Activated T-cell treated with anti-CD3 and anti-CD28 coated beads for 1 hour (primary cell): ENCODE results near the gene BCL11B.
"Not testable (repeated sequence)": the region's sequence is repeated elsewhere in the genome, so short reads cannot be mapped to it uniquely, and the experiment has no call there.

Experiments used
- DNase-seq: peaks from one replicate; pipeline ENCODE4 v3.0.0-alpha.2; 2020; ENCODE audit warnings: low read depth

BCL11B gene

GRCh38 chr14:99239661-99240092, 32.3 kb downstream of the BCL11B start:
- no peak for DNase-seq

GRCh38 chr14:99238216-99238615, 33.8 kb downstream of the BCL11B start:
- no peak for DNase-seq

DNA sequence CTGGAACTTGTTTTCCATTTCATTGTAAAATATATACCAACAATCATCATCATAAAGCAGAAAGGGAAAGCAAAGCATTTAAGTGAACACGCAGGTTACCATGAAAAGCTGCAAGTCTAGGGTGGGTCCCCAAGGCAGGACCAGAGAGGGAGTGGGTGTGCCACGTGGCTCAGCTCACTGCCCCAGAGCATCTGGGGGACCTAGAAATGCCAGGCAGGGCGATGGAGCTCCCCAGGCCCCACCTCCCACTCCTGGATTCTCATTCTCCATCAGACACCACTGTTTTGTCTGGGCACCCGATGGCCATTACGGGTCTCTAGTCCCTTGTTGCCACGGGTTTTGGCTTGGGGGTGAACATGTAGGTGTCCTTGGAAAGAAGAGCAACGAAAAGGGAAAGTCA, 34.7 kb downstream of the BCL11B start:
- no peak for DNase-seq

DNA sequence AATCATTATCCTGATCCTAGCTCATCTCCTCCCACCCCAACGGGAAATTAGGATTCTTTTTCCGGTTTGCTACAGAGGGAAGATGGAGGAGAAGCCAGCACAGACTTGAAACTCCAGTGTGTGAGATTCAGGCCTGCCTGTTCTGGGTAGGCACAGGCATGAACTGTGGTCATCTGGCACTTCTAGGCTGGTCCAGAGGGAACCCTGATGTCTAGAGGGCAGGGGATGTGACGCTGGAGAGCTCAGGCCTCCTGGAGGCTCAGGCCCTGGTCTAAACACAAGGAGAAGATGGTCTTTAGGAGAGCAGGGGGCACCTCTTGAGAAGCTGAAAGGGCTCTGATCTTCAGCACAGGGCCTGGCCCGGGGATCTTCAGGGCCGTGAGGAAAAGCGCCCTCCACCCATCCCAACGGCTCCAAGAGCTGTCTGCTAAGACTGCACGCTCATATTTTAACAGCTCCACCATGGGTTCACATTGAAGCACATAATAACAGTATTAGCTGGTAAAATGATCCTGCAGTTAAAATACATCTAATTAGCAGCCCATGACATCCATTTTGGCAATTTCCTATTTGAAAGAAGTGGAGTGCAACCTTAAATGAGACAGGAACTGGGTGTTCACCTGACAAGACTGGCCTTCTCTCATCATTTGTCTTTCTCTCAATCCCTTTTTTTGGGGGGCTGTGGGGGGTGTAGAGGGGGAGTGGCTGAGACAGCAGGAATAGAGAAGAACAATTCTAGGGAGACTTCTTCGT, 35.4 kb downstream of the BCL11B start:
- no peak for DNase-seq

GRCh38 chr14:99235582-99236320, 36.2 kb downstream of the BCL11B start:
- DNase-seq: no peak

GRCh38 chr14:99234961-99235571, 36.9 kb downstream of the BCL11B start:
- DNase-seq: peak; percentile 61

DNA sequence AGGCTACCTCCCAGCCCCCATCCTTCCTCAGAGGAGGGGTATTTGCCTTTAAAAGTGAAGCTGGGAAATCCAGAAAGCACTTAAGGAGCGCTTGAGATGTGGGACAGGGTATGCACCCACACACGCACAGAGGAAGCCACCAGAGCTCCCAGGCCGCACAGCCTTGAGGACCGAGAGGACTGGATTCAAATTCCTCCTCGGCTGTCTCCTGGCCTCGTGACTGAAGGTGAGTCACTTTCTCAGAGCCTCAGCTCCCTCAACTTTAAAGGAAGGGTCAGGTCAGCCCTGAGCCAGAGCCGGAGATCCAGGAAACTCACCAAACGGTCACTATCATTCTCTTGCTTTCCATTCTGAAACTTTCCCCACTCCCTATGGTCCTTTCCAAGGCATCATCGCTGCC, 37.6 kb downstream of the BCL11B start:
- DNase-seq: no peak

GRCh38 chr14:99233222-99234035, 38.6 kb downstream of the BCL11B start:
- no peak for DNase-seq

DNA sequence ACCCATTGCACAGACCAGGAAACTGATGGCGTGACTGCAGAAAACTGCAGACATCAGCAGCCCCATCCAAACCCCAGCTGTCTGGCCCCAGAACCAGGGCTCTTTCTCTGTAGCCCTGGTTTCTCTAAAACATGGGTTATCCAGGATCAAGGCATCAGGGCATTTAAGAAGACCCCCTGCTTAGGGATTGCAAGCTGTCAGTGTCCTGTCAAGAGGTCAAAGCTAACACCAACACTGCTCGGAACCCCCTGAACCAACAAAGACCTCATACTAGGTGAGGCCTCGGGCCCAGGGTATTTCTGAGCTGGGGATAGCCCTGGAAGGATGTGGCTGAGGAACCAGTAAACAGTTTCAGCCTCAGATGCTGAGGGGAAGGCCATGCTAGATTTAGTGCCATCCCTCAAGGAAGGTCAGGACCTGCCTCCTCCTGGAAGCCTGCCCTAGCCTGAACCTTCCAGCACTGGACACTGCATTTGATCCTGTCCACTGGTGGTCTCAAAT, 39.2 kb downstream of the BCL11B start:
- no peak for DNase-seq

DNA sequence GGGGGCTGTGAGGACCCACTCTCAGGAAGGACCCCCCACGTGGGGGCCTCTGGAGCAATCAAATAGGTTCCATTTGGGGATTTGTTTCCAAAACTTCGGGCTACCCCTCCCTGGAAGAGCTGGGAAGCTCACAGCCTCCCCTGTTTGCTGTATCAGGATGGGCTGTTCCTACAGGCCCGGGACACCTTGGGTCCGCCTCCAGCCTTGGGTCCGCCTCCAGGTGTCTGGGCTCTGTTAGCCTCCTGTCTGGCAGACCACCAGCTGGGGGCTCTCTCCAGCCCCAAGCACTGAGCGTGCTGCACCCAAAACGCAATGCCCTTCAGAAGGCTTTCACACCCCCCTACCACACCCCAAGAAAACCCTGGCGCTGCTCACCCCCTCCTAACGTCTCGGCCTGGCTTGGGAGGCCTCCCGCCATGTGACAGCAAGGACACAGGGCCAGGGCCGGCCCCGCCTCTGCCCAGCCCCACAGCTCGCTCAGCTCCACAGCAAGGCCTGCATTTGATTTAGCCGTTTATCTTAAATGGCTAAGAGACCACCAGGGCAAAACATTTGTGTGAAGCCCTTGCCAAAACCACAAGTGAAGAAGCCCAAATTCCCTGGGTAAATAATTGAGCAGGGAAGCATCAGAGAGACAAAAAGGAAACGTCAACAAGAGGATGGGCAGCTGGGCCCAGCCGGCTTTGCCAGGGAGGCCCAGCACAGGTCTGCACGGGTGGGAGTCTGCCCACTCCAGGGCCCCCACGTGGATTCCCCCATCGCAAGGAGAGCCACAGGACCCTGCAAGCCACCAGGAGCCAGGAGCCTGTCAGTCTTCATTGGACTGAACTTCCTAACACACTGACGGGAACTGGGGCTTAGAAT, 39.9 kb downstream of the BCL11B start:
- no peak for DNase-seq

DNA sequence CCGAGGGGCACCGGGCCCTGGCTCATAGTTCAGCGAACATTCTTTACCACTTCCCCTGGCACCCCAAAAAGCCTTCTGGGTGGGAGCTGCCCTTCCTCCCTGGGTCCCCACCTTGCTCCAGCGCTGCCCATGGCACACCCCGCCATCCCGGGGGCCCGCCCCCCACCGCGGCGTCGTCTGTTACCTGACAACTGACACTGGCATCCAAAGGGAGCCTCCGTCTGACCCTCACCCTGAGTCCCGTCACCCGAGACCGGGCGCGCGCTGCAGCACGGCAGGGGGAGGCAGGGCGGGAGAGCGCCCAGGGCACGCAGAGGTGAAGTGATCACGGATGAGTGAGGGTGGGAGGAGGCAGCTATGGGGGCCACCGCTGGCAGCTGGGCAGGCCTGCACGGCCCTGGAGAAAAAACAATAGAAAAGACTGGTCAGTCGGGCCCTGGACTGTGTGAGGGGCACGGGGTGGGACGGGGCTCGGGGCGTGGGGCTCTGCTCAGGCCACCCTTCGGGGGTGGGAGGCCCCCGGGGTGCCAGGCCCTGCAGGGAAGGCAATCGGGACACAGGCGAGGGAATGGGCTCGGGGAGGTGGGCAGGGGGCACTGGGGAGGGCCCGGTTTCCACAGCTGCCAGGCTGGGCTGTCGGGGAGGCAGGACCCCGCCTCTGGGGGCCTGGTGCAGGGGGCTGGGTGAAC, 40.7 kb downstream of the BCL11B start:
- no peak for DNase-seq

DNA sequence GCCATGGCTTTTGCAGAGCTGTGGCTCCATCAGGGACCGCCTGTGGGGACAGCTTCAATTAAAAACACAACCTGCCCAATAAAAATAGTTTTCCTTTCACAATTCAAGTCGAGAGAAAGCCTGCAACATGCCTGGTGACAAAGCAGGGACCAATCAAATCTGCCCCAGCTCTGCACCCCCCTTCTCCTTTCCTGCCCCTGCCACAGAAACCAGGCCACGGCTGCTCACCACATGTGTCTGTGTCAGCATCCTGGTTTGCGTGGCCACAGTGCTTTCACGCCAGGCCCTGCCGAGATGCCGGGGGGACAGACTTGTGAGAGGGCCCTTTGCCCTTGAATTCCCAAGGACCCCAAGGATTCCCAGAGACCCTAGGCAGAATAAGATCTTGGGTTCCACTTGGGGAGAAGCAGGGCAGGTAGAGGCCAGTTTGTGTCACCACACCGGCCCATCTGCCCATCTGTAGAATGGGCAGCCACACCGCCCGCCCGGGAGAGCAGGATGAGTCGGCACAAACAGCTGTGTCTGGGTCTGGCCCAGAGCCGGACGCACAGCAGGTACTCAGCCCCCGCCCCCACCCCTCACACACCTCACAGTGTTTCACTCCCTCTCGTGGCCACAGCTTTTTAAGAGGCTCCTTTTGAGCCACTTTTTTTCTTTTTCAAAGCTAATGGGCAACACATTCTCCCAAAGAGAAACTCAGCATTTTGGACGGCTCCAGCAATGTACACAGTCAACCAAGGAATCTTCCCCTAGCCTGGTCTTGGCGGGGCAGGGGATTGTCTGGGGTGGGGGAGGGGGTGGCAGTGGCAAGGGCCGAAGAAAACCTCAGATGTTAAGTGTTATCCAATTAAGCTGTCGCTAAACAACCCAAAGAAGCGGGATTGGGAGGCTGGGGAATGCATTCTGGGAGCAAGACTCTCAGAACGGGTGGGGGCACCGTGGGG, 41.5 kb downstream of the BCL11B start:
- DNase-seq: peak; percentile 64

GRCh38 chr14:99229654-99230207, 42.3 kb downstream of the BCL11B start:
- DNase-seq: no peak

DNA sequence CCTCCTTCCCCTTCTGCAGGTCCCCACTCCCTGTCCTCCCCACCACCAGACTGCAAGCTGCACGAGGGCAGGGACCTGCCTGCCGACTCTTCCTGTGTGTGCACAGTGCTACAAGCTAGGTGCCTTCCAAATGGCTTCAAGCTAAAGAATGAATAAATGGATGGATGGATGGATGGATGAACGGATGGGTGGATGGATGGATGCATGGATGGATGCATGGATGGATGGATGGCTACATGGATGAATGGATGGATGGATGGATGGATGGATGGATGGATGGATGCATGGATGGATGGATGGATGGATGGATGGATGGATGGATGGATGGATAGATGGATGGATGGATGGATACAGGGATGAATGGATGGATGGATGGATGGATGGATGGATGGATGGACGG, 43.2 kb downstream of the BCL11B start:
- DNase-seq: not testable (repeated sequence)

DNA sequence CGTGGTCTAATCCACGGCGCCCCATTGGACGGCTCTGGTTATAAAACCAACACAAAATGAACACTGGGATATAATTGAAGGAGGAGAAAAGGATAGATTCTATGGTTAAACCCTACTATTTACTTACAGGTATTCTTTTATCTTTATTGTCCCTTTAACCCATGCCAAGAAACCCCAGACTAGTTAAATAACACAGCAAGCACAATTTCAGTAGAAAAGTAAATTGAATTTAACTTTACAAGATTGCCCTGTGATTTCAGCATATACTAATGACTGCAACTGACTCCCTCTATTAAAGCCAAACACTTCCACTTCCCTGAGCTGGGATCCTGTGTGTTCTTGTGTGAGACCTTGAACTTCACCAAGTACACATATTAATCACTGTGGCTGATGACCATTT, 45.3 kb downstream of the BCL11B start:
- no peak for DNase-seq

DNA sequence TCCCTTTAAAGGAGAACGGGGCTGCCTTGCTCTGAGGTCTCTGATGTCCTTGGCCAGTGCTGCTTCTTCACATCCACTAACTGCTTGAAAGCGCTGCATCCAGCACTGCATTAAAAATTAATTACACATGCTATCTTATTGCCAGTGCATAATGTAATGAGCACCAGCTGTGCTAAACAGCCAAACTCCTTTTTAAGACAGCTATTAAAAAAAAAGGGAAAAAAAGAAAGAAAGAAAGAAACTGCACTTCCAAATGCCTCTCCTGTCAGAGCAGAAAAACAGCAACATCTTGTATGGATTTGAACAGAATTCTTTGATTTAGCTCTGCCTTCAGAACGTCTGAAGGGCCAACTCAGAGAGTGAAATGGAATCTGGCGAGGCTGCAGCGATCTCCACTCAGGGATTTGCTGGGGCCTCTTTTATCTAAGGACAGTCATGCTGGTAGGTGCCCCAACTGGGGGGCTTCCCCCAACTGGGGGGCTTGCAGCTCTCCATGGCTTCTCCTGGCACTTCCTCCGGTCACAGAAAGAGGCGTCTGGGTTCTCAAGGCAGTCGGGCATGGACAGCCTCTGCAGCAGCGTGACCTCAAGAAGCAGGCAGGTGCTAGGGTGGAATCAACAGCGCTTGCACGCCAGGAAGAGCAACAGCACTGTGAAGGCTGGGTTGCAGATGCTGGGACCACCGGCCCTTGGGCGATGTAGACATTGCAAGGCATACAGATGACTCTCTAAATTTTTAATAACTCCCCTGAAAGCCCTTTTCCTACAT, 46.4 kb downstream of the BCL11B start:
- no peak for DNase-seq

GRCh38 chr14:99224948-99225347, 47.0 kb downstream of the BCL11B start:
- no peak for DNase-seq
